Pancreas (tissue), 10 donors: ENCODE measurements around the gene OGA. TPM values are rescaled to one million over a fixed set of nuclear protein-coding genes. Genes with fewer than 3 reads are reported as not detected.

Experiments used
- ATAC-seq, 4 donors: fragments of 200-7000 bp; cut with Tn5 transposase; one replicate each; pipeline versions ENCODE4 v1.8.0 to v1.9.1; 2020; ENCODE audit warnings: mild to moderate bottlenecking in 4 of 4, moderate library complexity in 4 of 4
- DNase-seq, 6 donors: peaks; one replicate each; pipeline ENCODE4 v3.0.0-alpha.2; 2020
- FAIRE-seq: peaks from 2 replicates; lab custom pipeline; 2012; peaks lifted over from hg19 to GRCh38; lab: Jason Lieb, UNC
- H3K27ac ChIP-seq, 4 donors: fragments of 200-600 bp; sonication (generic); 1 replicate in 3 of 4; 2 replicates in 1 of 4; pipeline versions ENCODE4 v1.5.0 to v1.8.0; 2020
- H3K27me3 ChIP-seq, 4 donors: fragments of 200-600 bp; one replicate each; pipeline ENCODE4 v1.8.0; 2021
- H3K36me3 ChIP-seq, 3 donors: fragments of 200-600 bp; sonication (generic) in 1 of 3; one replicate each; pipeline versions ENCODE4 v1.5.0 to v1.8.0; 2020 to 2021
- H3K4me1 ChIP-seq, 3 donors: fragments of 200-600 bp; one replicate each; pipeline ENCODE4 v1.8.0; 2021
- H3K4me3 ChIP-seq, 4 donors: fragments of 200-600 bp; sonication (generic) in 2 of 4; one replicate each; pipeline versions ENCODE4 v1.5.0 to v1.8.0; 2020 to 2021
- H3K9me3 ChIP-seq, 4 donors: fragments of 200-600 bp; one replicate each; pipeline ENCODE4 v1.8.0; 2021
- WGBS, 2 donors: extraction: QIAGEN DNeasy Blood & Tissue Kit; methylation state at CpG; one replicate each; pipeline ENCODE4 v1.1.7; 2013; 5-methylcytosine and 5-hydroxymethylcytosine counted together
- intact Hi-C, 3 donors: fragments of 100-400 bp; cut with DNase I; formaldehyde crosslinking; loops; one replicate each; pipeline versions ENCODE4 v1.11.1 to v1.14.2; 2022
- polyA plus RNA-seq, 2 donors: library from polyadenylated mRNA; stranded (reverse); fragments of 200-250 nt; gene quantifications; one replicate each; pipeline ENCODE4 v1.2.3, GENCODE V29; 2013
- total RNA-seq, 6 donors: library from RNA; stranded (reverse); fragmentation: NEBNext Ultra II Directional in 4 of 6; extraction: Animal tissue kit (Norgen Biotek cat#: 25700) in 4 of 6; gene quantifications; one replicate each; pipeline versions ENCODE4 v1.2.1 to v1.2.4, GENCODE V29; 2021 to 2023
- TF ChIP-seq, protein P1 (sequence below), 4 donors: fragments of 200-600 bp; sonication (generic) in 3 of 4; IDR thresholded peaks; one replicate each; pipeline versions ENCODE4 v1.5.0 to v1.8.0; 2021; ENCODE audit warnings: antibody characterized with exemption in 4 of 4
- donor health status: healthy with polysubstance abuse.
- donor health status: DM: no; HTN: no; CAD: no; lungs with moderate emphysema.
- donor health status: DM: no; HTN: no; CAD: no.
- donor health status: control.
- donor health status: control.
- donor health status: Bipolar disorder and iron deficiency.
- donor health status: DM: yes; HTN: yes; CAD: no.
- donor health status: DM: no; HTN: no; CAD: no.
- donor health status: DM: no; HTN: no; CAD: no.
- donor health status: DM: yes; HTN: yes; CAD: no.

The OGA gene
- total and polyA plus RNA-seq, 8 donors, result 29.3 to 57.3 (median 32.2) TPM

DNA sequence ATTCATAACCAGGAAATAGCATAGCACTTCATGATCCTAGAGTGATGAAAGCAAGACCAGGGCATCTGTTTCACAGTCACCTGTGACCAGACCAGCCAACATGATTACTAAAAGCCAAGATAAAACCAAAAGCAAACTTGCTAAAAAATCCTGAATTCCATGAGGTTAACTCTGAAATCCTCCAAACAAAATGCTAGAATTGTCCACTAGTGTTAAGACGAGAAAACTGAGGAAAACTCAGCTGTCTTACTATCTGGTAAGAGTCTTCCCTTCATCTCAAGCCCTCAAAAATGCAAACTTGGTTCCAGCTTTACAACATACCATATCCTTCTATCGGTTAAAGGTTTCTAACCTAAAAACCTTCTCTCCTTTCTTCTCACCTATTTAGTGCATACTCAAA is 33.7 kb downstream of the OGA start:
- peaks cover 0 to 31% (median 16%) of the 10 kb centered on the region in 3 donors for H3K36me3 ChIP-seq
- intact Hi-C loops, result loop anchor here in 1 of 3 donors (5.0 to 10.0 kb wide), 2 partner anchors 182 to 570 kb away; no protein-coding TSS in a partner anchor
- ATAC-seq, result no peak

DNA sequence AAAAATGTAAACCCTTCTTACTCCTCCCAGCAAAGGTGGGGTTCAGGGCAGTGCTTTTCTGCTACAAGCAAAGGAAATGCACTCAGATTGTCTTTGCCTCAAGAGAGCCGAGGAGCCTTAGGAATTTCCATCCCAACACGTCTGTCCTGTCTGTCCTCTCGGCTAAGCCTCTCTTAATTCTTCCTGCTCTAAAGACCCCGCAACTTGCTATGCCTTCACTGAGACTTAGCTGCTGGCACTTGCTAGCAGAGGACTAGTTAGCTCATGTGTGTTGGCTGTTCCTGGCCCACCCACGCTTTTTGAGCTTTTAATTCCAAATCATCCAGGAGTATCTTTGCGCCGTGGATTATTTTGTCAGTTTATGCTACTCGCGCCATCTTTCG is 34.5 kb downstream of the OGA start:
- DNase-seq, result no peak
- Histone ChIP-seq H3K27ac (no peak overlapping the region), H3K9me3 (no peaks in the 10 kb centered on the region), H3K4me3 (peak overlapping the region in 3 of 4 donors; percentile 33 to 71 (median 61)), H3K27me3 (no peaks in the 10 kb centered on the region), H3K4me1 (peaks cover 3 to 19% (median 12%) of the 10 kb centered on the region in 3 donors), H3K36me3 (peaks cover 0 to 27% (median 12%) of the 10 kb centered on the region in 3 donors)
- TF ChIP-seq, protein P1, sequence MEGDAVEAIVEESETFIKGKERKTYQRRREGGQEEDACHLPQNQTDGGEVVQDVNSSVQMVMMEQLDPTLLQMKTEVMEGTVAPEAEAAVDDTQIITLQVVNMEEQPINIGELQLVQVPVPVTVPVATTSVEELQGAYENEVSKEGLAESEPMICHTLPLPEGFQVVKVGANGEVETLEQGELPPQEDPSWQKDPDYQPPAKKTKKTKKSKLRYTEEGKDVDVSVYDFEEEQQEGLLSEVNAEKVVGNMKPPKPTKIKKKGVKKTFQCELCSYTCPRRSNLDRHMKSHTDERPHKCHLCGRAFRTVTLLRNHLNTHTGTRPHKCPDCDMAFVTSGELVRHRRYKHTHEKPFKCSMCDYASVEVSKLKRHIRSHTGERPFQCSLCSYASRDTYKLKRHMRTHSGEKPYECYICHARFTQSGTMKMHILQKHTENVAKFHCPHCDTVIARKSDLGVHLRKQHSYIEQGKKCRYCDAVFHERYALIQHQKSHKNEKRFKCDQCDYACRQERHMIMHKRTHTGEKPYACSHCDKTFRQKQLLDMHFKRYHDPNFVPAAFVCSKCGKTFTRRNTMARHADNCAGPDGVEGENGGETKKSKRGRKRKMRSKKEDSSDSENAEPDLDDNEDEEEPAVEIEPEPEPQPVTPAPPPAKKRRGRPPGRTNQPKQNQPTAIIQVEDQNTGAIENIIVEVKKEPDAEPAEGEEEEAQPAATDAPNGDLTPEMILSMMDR (IDR thresholded peaks at IDR 0.05), result no peak
- WGBS, 2 donors, result 46 to 58% methylated on average over 10 of the region's 10 CpGs
- FAIRE-seq, result no peak
- ATAC-seq, result no peak
- intact Hi-C loops, result loop anchor here in 1 of 3 donors (5.0 to 10.0 kb wide), 2 partner anchors 181 to 569 kb away; no protein-coding TSS in a partner anchor

More for the DNA sequence above, 33.7 kb downstream of the OGA start:
- 84 to 86% methylated on average over 2 of the region's 2 CpGs for WGBS, 2 donors
- no peak for FAIRE-seq
- H3K4me1 ChIP-seq, result peaks cover 3 to 15% (median 7%) of the 10 kb centered on the region in 3 donors
- TF ChIP-seq, protein P1 (IDR thresholded peaks at IDR 0.05), result no peak
- H3K4me3 ChIP-seq, result no peak overlapping the region
- no peak overlapping the region for H3K27ac ChIP-seq
- H3K9me3 ChIP-seq, result no peaks in the 10 kb centered on the region
- DNase-seq, result no peak
- H3K27me3 ChIP-seq, result no peaks in the 10 kb centered on the region

DNA sequence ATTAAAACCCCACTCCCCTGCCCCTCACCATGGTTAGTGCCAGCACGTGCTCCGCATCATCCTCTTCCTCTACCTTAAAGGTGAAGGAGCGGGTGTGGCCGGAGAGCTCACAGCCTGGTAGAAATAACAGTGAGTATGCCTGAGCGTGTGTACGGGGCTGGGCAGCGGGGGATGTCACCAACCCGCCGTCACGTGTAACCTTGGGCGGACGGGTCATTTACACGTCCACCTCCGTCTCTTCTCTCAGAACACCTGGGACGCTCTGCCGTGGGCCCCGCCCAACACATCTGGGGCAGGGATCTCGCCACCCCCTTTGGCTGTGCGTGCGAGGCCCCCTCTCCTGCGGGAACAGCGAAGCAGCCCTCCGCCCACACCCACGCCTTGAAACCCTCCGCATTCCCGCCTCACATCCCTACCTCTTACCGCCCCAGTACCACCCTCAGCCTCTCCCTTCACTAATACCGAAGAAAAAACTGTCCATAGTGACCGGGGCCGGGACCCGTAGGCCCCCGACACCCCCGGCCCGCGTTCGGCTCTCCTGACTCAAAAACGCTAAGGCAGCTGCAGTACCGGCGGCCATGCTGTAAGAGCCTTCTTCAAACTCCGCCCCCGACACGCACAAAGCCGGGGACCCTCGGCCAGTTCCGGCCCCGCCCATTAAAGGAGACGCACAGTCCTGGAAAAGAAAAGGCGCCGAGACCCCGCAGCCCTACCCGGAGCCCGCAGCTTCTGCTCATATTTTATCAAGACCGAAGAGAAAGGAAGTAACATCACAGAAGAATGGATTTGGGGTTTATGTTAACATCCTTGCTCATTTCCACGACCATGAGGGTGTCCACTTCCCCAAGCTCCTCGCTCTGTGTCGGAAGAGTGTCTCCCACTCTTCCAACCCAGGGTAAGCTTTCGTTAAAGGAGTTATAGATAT is 35.2 kb downstream of the OGA start, which contains the start of gene NPM3:
Gene NPM3, minus strand, starts transcription at position 636 of the 925 bp plus-strand sequence. Its CDS starts 56 bp downstream, at position 580.
- Histone ChIP-seq H3K27me3 (no peaks in the 10 kb centered on the region), H3K27ac (no peak within 1 kb of the TSS), H3K4me1 (peaks cover 3 to 19% (median 16%) of the 10 kb centered on the region in 3 donors), H3K36me3 (peaks cover 0 to 27% (median 8%) of the 10 kb centered on the region in 3 donors), H3K9me3 (no peaks in the 10 kb centered on the region), H3K4me3 (peak within 1 kb of the TSS; percentile 24 to 71 (median 47))
- TF ChIP-seq, protein P1 (IDR thresholded peaks at IDR 0.05), result no peak
- 2% methylated on average over 48 to 57 of the region's 57 CpGs for WGBS, 2 donors
- DNase-seq (peak; percentile 72 to 92 (median 82)), ATAC-seq (peak; percentile 62 to 81 (median 77)), FAIRE-seq (no peak)
- intact Hi-C loops, result loop anchor here in 1 of 3 donors (5.0 to 10.0 kb wide), 2 partner anchors 181 to 568 kb away; no protein-coding TSS in a partner anchor

DNA sequence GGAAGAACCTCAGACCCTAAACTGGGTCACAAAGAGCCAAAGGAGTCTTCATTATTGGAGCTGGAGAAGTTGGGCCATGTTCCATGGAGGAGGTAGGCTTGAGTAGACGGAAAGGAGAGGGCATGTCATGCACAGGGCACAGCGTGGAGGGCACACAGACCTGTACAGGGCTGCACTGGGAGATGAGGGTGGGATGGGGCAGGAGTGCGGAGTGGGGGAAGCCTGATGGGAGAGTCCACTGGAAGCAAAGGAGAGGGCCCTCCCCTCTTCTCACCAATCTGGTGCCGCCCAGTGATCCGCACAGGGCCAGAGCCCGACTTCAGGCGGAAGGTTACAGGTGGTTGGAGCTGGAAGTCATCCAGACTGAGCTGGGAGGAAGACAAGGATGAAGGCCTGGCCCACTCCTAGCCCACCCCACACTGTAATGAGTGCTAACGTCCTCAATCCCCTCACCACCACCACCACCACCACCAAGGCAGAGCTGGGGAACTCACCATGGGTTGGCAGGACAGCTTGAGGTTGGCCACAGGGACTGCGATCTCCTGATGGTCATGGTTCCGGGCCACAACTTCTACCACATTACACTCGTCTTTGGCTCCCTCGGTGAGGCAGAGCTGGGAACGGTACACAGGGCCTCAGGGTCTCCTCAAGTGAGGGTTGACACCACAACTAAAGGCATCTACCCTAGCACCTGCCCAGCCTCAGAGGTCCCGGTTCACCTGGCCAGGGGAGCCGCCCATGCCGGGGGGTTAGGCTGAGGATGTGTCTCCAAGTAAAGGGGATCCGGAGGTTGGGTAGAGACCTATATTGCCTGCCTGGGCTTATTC is 36.0 kb downstream of the OGA start:
- peaks cover 3 to 19% (median 16%) of the 10 kb centered on the region in 3 donors for H3K4me1 ChIP-seq
- no peak overlapping the region for H3K27ac ChIP-seq
- TF ChIP-seq, protein P1 (IDR thresholded peaks at IDR 0.05), result no peak
- peaks cover 0 to 22% (median 8%) of the 10 kb centered on the region in 3 donors for H3K36me3 ChIP-seq
- WGBS, 2 donors, result 45 to 46% methylated on average over 13 to 17 of the region's 17 CpGs
- DNase-seq (no peak), ATAC-seq (no peak), FAIRE-seq (no peak)
- no peaks in the 10 kb centered on the region for H3K27me3 ChIP-seq
- H3K4me3 ChIP-seq, result peak overlapping the region; percentile 24 to 71 (median 47)
- H3K9me3 ChIP-seq, result no peaks in the 10 kb centered on the region
- intact Hi-C loops, result loop anchor here in 1 of 3 donors (5.0 to 10.0 kb wide), 2 partner anchors 180 to 567 kb away; no protein-coding TSS in a partner anchor
